Mesenchymal stem cell (in vitro differentiated cells and primary cell): Measurements from ENCODE around the gene EID2B.

Experiments
- DNase-seq: peaks from one replicate; pipeline ENCODE4 v3.0.0-alpha.2; 2013
- H2AFZ ChIP-seq: one replicate; pipeline ENCODE4 v1.6.1; 2013; ENCODE audit warnings: low read depth, mild to moderate bottlenecking, control low read depth, inconsistent platforms, low read length, moderate library complexity
- H2AK5ac ChIP-seq: 2 replicates; pipeline ENCODE4 v1.6.1; 2013; ENCODE audit warnings: low read length, moderate library complexity, mild to moderate bottlenecking, inconsistent platforms; ENCODE audit not compliant: severe bottlenecking
- H2BK120ac ChIP-seq: one replicate; pipeline ENCODE4 v1.6.1; 2013; ENCODE audit warnings: low read depth, mild to moderate bottlenecking, inconsistent platforms, low read length, moderate library complexity
- H2BK12ac ChIP-seq, 2 experiments: one replicate each; pipeline ENCODE4 v1.6.1; 2013; ENCODE audit warnings: inconsistent platforms in 2 of 2, low read length in 2 of 2, mild to moderate bottlenecking in 2 of 2, moderate library complexity in 2 of 2, control low read depth in 1 of 2
- H2BK15ac ChIP-seq: one replicate; pipeline ENCODE4 v1.6.1; 2013; ENCODE audit warnings: mild to moderate bottlenecking, low read depth, inconsistent platforms; ENCODE audit not compliant: poor library complexity, severe bottlenecking
- H2BK5ac ChIP-seq: 2 replicates; pipeline ENCODE4 v1.6.1; 2013; ENCODE audit warnings: low read depth, mild to moderate bottlenecking, low read length, control low read depth, inconsistent platforms; ENCODE audit not compliant: poor library complexity, severe bottlenecking
- H3K14ac ChIP-seq, 2 experiments: one replicate each; pipeline ENCODE4 v1.6.1; 2013; ENCODE audit warnings: inconsistent platforms in 2 of 2, low read length in 2 of 2, control low read depth in 1 of 2, mild to moderate bottlenecking in 1 of 2, moderate library complexity in 1 of 2
- H3K18ac ChIP-seq, 2 experiments: one replicate each; pipeline ENCODE4 v1.6.1; 2013; ENCODE audit warnings: inconsistent platforms in 2 of 2, low read length in 2 of 2, control low read depth in 1 of 2, low read depth in 1 of 2, mild to moderate bottlenecking in 1 of 2
- H3K23ac ChIP-seq, 2 experiments: one replicate each; pipeline ENCODE4 v1.6.1; 2013; ENCODE audit warnings: inconsistent platforms in 2 of 2, low read length in 2 of 2, mild to moderate bottlenecking in 2 of 2, moderate library complexity in 2 of 2, control low read depth in 1 of 2
- H3K27ac ChIP-seq: 2 replicates; pipeline ENCODE4 v1.5.1; 2013; ENCODE audit warnings: mild to moderate bottlenecking, moderate library complexity, low read length, control low read depth, inconsistent platforms; ENCODE audit not compliant: poor library complexity, severe bottlenecking
- H3K27me3 ChIP-seq, 2 experiments: 2 replicates each; pipeline versions ENCODE4 v1.6.1 to v1.7.0; 2013; ENCODE audit warnings: low read length in 2 of 2, mild to moderate bottlenecking in 2 of 2, moderate library complexity in 2 of 2, control low read depth in 1 of 2, inconsistent platforms in 1 of 2; ENCODE audit not compliant: control insufficient read depth in 1 of 2, insufficient read depth in 1 of 2
- H3K36me3 ChIP-seq, 2 experiments: 2 replicates each; pipeline versions ENCODE4 v1.6.1 to v1.7.0; 2013; ENCODE audit warnings: low read length in 2 of 2, control low read depth in 1 of 2, inconsistent platforms in 1 of 2, low read depth in 1 of 2, mild to moderate bottlenecking in 1 of 2; ENCODE audit not compliant: insufficient read depth in 2 of 2, control insufficient read depth in 1 of 2
- H3K4ac ChIP-seq, 2 experiments: one replicate each; pipeline ENCODE4 v1.6.1; 2013; ENCODE audit warnings: inconsistent platforms in 2 of 2, low read length in 2 of 2, mild to moderate bottlenecking in 2 of 2, moderate library complexity in 2 of 2, control low read depth in 1 of 2, low read depth in 1 of 2
- H3K4me1 ChIP-seq: 2 replicates; pipeline ENCODE4 v1.6.1; 2013; ENCODE audit warnings: low read depth, low read length, control low read depth; ENCODE audit not compliant: control insufficient read depth, insufficient read depth
- H3K4me2 ChIP-seq: 2 replicates; pipeline ENCODE4 v1.6.1; 2013; ENCODE audit warnings: low read length, mild to moderate bottlenecking, inconsistent platforms; ENCODE audit not compliant: poor library complexity, severe bottlenecking
- H3K4me3 ChIP-seq, 2 experiments: 2 replicates each; pipeline versions ENCODE4 v1.5.1 to v1.7.0; 2013; ENCODE audit warnings: low read length in 2 of 2, mild to moderate bottlenecking in 2 of 2, control low read depth in 1 of 2, low read depth in 1 of 2; ENCODE audit not compliant: insufficient read depth in 1 of 2
- H3K79me1 ChIP-seq: replicated peaks from 2 replicates; pipeline ENCODE4 v1.6.1; 2013; ENCODE audit warnings: mild to moderate bottlenecking, control low read depth, low read length, inconsistent platforms; ENCODE audit not compliant: poor library complexity, severe bottlenecking
- H3K9ac ChIP-seq: 2 replicates; pipeline ENCODE4 v1.7.0; 2013; ENCODE audit warnings: mild to moderate bottlenecking, low read length, moderate library complexity
- H3K9me3 ChIP-seq: 2 replicates; pipeline ENCODE4 v1.7.0; 2013; ENCODE audit warnings: mild to moderate bottlenecking, low read length; ENCODE audit not compliant: control insufficient read depth
- H4K8ac ChIP-seq: one replicate; pipeline ENCODE4 v1.6.1; 2013; ENCODE audit warnings: inconsistent platforms, mild to moderate bottlenecking, low read length, moderate library complexity
- H4K91ac ChIP-seq: one replicate; pipeline ENCODE4 v1.6.1; 2013; ENCODE audit warnings: mild to moderate bottlenecking, low read length, inconsistent platforms
- WGBS: methylation state at CpG from one replicate; pipeline ENCODE4 v1.1.7; 2013; ENCODE audit warnings: mixed read lengths; 5-methylcytosine and 5-hydroxymethylcytosine counted together

Gene EID2B

GRCh38 chr19:39540333-39540673, 7.7 kb upstream of the EID2B start:
- no peaks in the 10 kb centered on the region for H3K27me3 ChIP-seq
- peak overlapping the region in 1 of 2 experiments; percentile 90 for H3K4me3 ChIP-seq
- H2BK12ac ChIP-seq = no peak overlapping the region
- peak overlapping the region; percentile 64 for H3K4me2 ChIP-seq
- 23% methylated on average over 7 of the region's 10 CpGs for WGBS
- H2AFZ ChIP-seq = no peak overlapping the region
- no peaks in the 10 kb centered on the region for H3K36me3 ChIP-seq
- H2BK5ac ChIP-seq = no peak overlapping the region
- no peak overlapping the region for H2BK15ac ChIP-seq
- no peak overlapping the region for H3K14ac ChIP-seq
- H3K79me1 ChIP-seq = peaks cover 2% of the 10 kb centered on the region
- H3K18ac ChIP-seq = no peak overlapping the region
- no peak overlapping the region for H2AK5ac ChIP-seq
- H4K8ac ChIP-seq = no peak overlapping the region
- H2BK120ac ChIP-seq = no peak overlapping the region
- no peak overlapping the region for H3K4ac ChIP-seq
- no peaks in the 10 kb centered on the region for H3K9me3 ChIP-seq
- no peak overlapping the region for H3K23ac ChIP-seq
- H3K27ac ChIP-seq = no peak overlapping the region
- no peak for DNase-seq
- no peak overlapping the region for H4K91ac ChIP-seq
- no peaks in the 10 kb centered on the region for H3K4me1 ChIP-seq
- peak overlapping the region; percentile 97 for H3K9ac ChIP-seq

- H3K27ac ChIP-seq = peak within 1 kb of the TSS; percentile 82
- DNase-seq = peak; percentile 92
- H4K8ac ChIP-seq = peak within 1 kb of the TSS; percentile 58
- H2BK5ac ChIP-seq = peak within 1 kb of the TSS; percentile 94
- H2BK15ac ChIP-seq = peak within 1 kb of the TSS; percentile 83
- peak within 1 kb of the TSS; percentile 64 for H3K4me2 ChIP-seq
- H3K18ac ChIP-seq = peak within 1 kb of the TSS; percentile 83 to 98
- no peaks in the 10 kb centered on the region for H3K9me3 ChIP-seq
- H3K14ac ChIP-seq = peak within 1 kb of the TSS in 1 of 2 experiments; percentile 98
- H2BK12ac ChIP-seq = peak within 1 kb of the TSS in 1 of 2 experiments; percentile 90
- under 1% methylated on average over 78 of the region's 84 CpGs for WGBS
- no peak within 1 kb of the TSS for H2AK5ac ChIP-seq
- no peaks in the 10 kb centered on the region for H3K36me3 ChIP-seq
- H3K9ac ChIP-seq = peak within 1 kb of the TSS; percentile 97
- peaks cover 2% of the 10 kb centered on the region for H3K79me1 ChIP-seq
- H3K4me1 ChIP-seq = no peaks in the 10 kb centered on the region
- peak within 1 kb of the TSS; percentile 75 to 96 for H3K4ac ChIP-seq
- peak within 1 kb of the TSS; percentile 90 to 95 for H3K4me3 ChIP-seq
- peak within 1 kb of the TSS; percentile 45 for H2BK120ac ChIP-seq
- H3K27me3 ChIP-seq = no peaks in the 10 kb centered on the region
- H4K91ac ChIP-seq = peak within 1 kb of the TSS; percentile 52
- peak within 1 kb of the TSS; percentile 98 for H2AFZ ChIP-seq
- peak within 1 kb of the TSS in 1 of 2 experiments; percentile 99 for H3K23ac ChIP-seq
Measured at GRCh38 chr19:39539518-39540332, 7.1 kb upstream of the EID2B start, which contains the start of gene EID2. Gene EID2 (minus strand): TSS chr19:39540161. CDS start chr19:39540079, 82 bp downstream.

DNA sequence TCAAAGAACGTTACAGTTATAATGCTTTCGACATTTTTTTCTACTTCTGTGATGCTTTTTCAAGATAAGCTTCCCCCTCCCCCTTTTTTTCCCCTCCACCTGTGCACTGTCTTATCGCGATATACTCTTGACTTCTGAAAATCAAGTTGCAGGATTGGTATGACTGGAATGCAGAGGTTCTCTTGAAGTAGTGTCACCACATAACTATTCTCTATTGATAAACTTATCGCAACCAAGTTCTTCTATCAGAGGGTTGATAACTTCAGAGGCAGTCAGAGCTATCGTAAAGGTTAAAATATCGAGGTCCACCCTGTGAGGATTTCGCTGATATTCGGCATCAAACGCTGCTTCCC, 6.5 kb upstream of the EID2B start:
- 9% methylated on average over 8 of the region's 10 CpGs for WGBS
- no peak overlapping the region for H4K91ac ChIP-seq
- no peaks in the 10 kb centered on the region for H3K9me3 ChIP-seq
- H3K4me1 ChIP-seq = no peaks in the 10 kb centered on the region
- peak overlapping the region; percentile 98 for H2AFZ ChIP-seq
- no peak overlapping the region for H2BK12ac ChIP-seq
- no peaks in the 10 kb centered on the region for H3K36me3 ChIP-seq
- peak overlapping the region; percentile 97 for H3K9ac ChIP-seq
- no peak overlapping the region for H3K23ac ChIP-seq
- H2BK5ac ChIP-seq = no peak overlapping the region
- no peak for DNase-seq
- H2BK15ac ChIP-seq = no peak overlapping the region
- H4K8ac ChIP-seq = no peak overlapping the region
- peak overlapping the region in 1 of 2 experiments; percentile 96 for H3K4ac ChIP-seq
- H3K14ac ChIP-seq = no peak overlapping the region
- H2BK120ac ChIP-seq = no peak overlapping the region
- H3K4me3 ChIP-seq = peak overlapping the region; percentile 90 to 95
- no peaks in the 10 kb centered on the region for H3K27me3 ChIP-seq
- peak overlapping the region; percentile 81 for H3K27ac ChIP-seq
- H3K79me1 ChIP-seq = peaks cover 2% of the 10 kb centered on the region
- H3K4me2 ChIP-seq = peak overlapping the region; percentile 64
- peak overlapping the region; percentile 83 to 98 for H3K18ac ChIP-seq
- H2AK5ac ChIP-seq = no peak overlapping the region

DNA sequence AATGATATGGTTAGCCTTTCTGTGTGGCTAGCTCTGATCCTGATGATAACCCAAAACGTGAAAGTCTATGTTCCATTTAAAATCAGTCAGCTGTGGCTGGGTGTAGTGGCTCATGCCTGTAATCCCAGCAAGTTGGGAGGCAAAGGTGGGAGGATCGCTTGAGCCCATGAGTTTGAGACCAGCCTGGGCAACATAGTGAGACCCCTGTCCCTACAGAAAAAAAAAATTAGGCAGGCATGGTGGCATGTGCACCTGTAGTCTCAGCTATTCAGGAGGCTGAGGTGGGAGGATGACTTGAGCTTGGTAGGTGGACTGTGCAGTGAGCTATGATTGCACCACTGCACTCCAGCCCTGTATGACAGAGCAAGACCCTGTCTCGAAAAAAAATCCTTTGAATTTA, 1.1 kb upstream of the EID2B start:
- Histone ChIP-seq H3K79me1 (peaks cover 6% of the 10 kb centered on the region), H3K4me2 (no peak overlapping the region), H3K9ac (peak overlapping the region; percentile 40), H4K91ac (no peak overlapping the region), H3K27ac (no peak overlapping the region), H2BK120ac (no peak overlapping the region), H3K4me1 (peaks cover 3% of the 10 kb centered on the region), H3K4ac (no peak overlapping the region), H3K4me3 (no peak overlapping the region), H2AK5ac (no peak overlapping the region), H3K9me3 (no peaks in the 10 kb centered on the region), H3K36me3 (peaks cover 0 to 3% of the 10 kb centered on the region in 2 experiments), H2BK15ac (no peak overlapping the region), H2BK12ac (no peak overlapping the region), H4K8ac (no peak overlapping the region), H2BK5ac (no peak overlapping the region), H2AFZ (no peak overlapping the region), H3K23ac (no peak overlapping the region), H3K14ac (no peak overlapping the region), H3K18ac (no peak overlapping the region), H3K27me3 (no peaks in the 10 kb centered on the region)
- DNase-seq = no peak
- WGBS = 84% methylated on average over 3 of the region's 3 CpGs
